ENCODE results near the gene ASTN2. TPM values are rescaled to one million over a fixed set of nuclear protein-coding genes. Genes with fewer than 3 reads are reported as not detected.

ASTN2 gene
- total and polyA plus RNA-seq, 2 experiments from 2014 or later, result 5.8 to 7.5 TPM

GRCh38 chr9:117125531-117125930 lies 289.3 kb downstream of the ASTN2 start:
- H3K79me2 ChIP-seq (ENCODE audit: insufficient read depth), result no peaks in the 10 kb centered on the region
- no peaks in the 10 kb centered on the region for H3K9me3 ChIP-seq (ENCODE audit: low read depth)
- no peaks in the 10 kb centered on the region for H3K27me3 ChIP-seq (replicated peaks; ENCODE audit: insufficient read depth)
- no peak for DNase-seq
- no peak overlapping the region for H2AFZ ChIP-seq
- no peak overlapping the region for H3K27ac ChIP-seq
- H3K9ac ChIP-seq, result no peak overlapping the region
- in situ Hi-C loops (cut with MboI), result no loop called here
- 2 to 7% methylated on average over 6 of the region's 6 CpGs for WGBS, 2 experiments (ENCODE audit: low coverage in 1 of 2, low lambda C conversion rate in 2 of 2, missing lambda C conversion rate in 2 of 2)
- no peaks in the 10 kb centered on the region for H3K9me2 ChIP-seq (ENCODE audit: insufficient read depth)
- no peaks in the 10 kb centered on the region for H4K20me1 ChIP-seq (ENCODE audit: insufficient read depth)
- TF ChIP-seq EZH2 (IDR thresholded peaks at IDR 0.05; ENCODE audit: insufficient read depth, poor library complexity, severe bottlenecking) (no peak), EZH2phosphoT487 (IDR thresholded peaks at IDR 0.05; ENCODE audit: insufficient read depth, low read depth) (no peak)
- no peak overlapping the region for H3K4me2 ChIP-seq (ENCODE audit: unreplicated experiment)
- no peak overlapping the region for H3K4me3 ChIP-seq
- H3K36me3 ChIP-seq (ENCODE audit: low read depth), result no peaks in the 10 kb centered on the region
- no peaks in the 10 kb centered on the region for H3F3A ChIP-seq (ENCODE audit: insufficient read depth)
- no peaks in the 10 kb centered on the region for H3K4me1 ChIP-seq (ENCODE audit: insufficient read depth)

GRCh38 chr9:117123729-117124128 lies 291.1 kb downstream of the ASTN2 start:
- H3K79me2 ChIP-seq (ENCODE audit: insufficient read depth), result no peaks in the 10 kb centered on the region
- H3K9me3 ChIP-seq (ENCODE audit: low read depth), result no peaks in the 10 kb centered on the region
- no peaks in the 10 kb centered on the region for H3F3A ChIP-seq (ENCODE audit: insufficient read depth)
- no peak overlapping the region for H3K4me3 ChIP-seq
- H3K4me1 ChIP-seq (ENCODE audit: insufficient read depth), result no peaks in the 10 kb centered on the region
- no peaks in the 10 kb centered on the region for H3K9me2 ChIP-seq (ENCODE audit: insufficient read depth)
- H3K36me3 ChIP-seq (ENCODE audit: low read depth), result no peaks in the 10 kb centered on the region
- no peak overlapping the region for H3K9ac ChIP-seq
- in situ Hi-C loops (cut with MboI), result no loop called here
- no peaks in the 10 kb centered on the region for H3K27me3 ChIP-seq (replicated peaks; ENCODE audit: insufficient read depth)
- DNase-seq, result no peak
- H4K20me1 ChIP-seq (ENCODE audit: insufficient read depth), result no peaks in the 10 kb centered on the region
- no peak overlapping the region for H3K27ac ChIP-seq
- no peak overlapping the region for H3K4me2 ChIP-seq (ENCODE audit: unreplicated experiment)
- no peak overlapping the region for H2AFZ ChIP-seq
- 42 to 46% methylated on average over 7 of the region's 7 CpGs for WGBS, 2 experiments (ENCODE audit: low coverage in 1 of 2, low lambda C conversion rate in 2 of 2, missing lambda C conversion rate in 2 of 2)
- no peak for TF ChIP-seq EZH2 (IDR thresholded peaks at IDR 0.05; ENCODE audit: insufficient read depth, poor library complexity, severe bottlenecking)
- no peak for TF ChIP-seq EZH2phosphoT487 (IDR thresholded peaks at IDR 0.05; ENCODE audit: insufficient read depth, low read depth)

- no peak for TF ChIP-seq EZH2 (IDR thresholded peaks at IDR 0.05; ENCODE audit: insufficient read depth, poor library complexity, severe bottlenecking)
- TF ChIP-seq EZH2phosphoT487 (IDR thresholded peaks at IDR 0.05; ENCODE audit: insufficient read depth, low read depth), result no peak
- WGBS, 2 experiments (ENCODE audit: low coverage in 1 of 2, low lambda C conversion rate in 2 of 2, missing lambda C conversion rate in 2 of 2), result 8 to 10% methylated on average over 3 of the region's 3 CpGs
Observed at GRCh38 chr9:117122953-117123352, 291.9 kb downstream of the ASTN2 start.

GRCh38 chr9:117122102-117122501 lies 292.8 kb downstream of the ASTN2 start:
- Histone ChIP-seq H3K36me3 (ENCODE audit: low read depth) (no peaks in the 10 kb centered on the region), H3K9me3 (ENCODE audit: low read depth) (no peaks in the 10 kb centered on the region), H3K4me3 (no peak overlapping the region), H4K20me1 (ENCODE audit: insufficient read depth) (no peaks in the 10 kb centered on the region), H3F3A (ENCODE audit: insufficient read depth) (no peaks in the 10 kb centered on the region), H3K27ac (no peak overlapping the region), H3K4me2 (ENCODE audit: unreplicated experiment) (no peak overlapping the region), H2AFZ (no peak overlapping the region), H3K9ac (no peak overlapping the region), H3K79me2 (ENCODE audit: insufficient read depth) (no peaks in the 10 kb centered on the region), H3K27me3 (replicated peaks; ENCODE audit: insufficient read depth) (no peaks in the 10 kb centered on the region), H3K9me2 (ENCODE audit: insufficient read depth) (no peaks in the 10 kb centered on the region), H3K4me1 (ENCODE audit: insufficient read depth) (no peaks in the 10 kb centered on the region)
- in situ Hi-C loops (cut with MboI), result no loop called here
- TF ChIP-seq EZH2phosphoT487 (IDR thresholded peaks at IDR 0.05; ENCODE audit: insufficient read depth, low read depth) (no peak), EZH2 (IDR thresholded peaks at IDR 0.05; ENCODE audit: insufficient read depth, poor library complexity, severe bottlenecking) (no peak)
- DNase-seq, result no peak
- 0 to 24% methylated on average over 1 of the region's 1 CpG for WGBS, 2 experiments (ENCODE audit: low coverage in 1 of 2, low lambda C conversion rate in 2 of 2, missing lambda C conversion rate in 2 of 2)

More at GRCh38 chr9:117122953-117123352, 291.9 kb downstream of the ASTN2 start:
- Histone ChIP-seq H3K9ac (no peak overlapping the region), H3K4me3 (no peak overlapping the region), H3K79me2 (ENCODE audit: insufficient read depth) (no peaks in the 10 kb centered on the region), H3K9me3 (ENCODE audit: low read depth) (no peaks in the 10 kb centered on the region), H4K20me1 (ENCODE audit: insufficient read depth) (no peaks in the 10 kb centered on the region), H3K4me2 (ENCODE audit: unreplicated experiment) (no peak overlapping the region), H3K27me3 (replicated peaks; ENCODE audit: insufficient read depth) (no peaks in the 10 kb centered on the region), H3K4me1 (ENCODE audit: insufficient read depth) (no peaks in the 10 kb centered on the region), H3K27ac (no peak overlapping the region), H2AFZ (no peak overlapping the region), H3K9me2 (ENCODE audit: insufficient read depth) (no peaks in the 10 kb centered on the region), H3K36me3 (ENCODE audit: low read depth) (no peaks in the 10 kb centered on the region), H3F3A (ENCODE audit: insufficient read depth) (no peaks in the 10 kb centered on the region)
- DNase-seq, result no peak
- in situ Hi-C loops (cut with MboI), result no loop called here

- H3K36me3 ChIP-seq (ENCODE audit: low read depth), result no peaks in the 10 kb centered on the region
- no peak overlapping the region for H2AFZ ChIP-seq
- no peaks in the 10 kb centered on the region for H3K27me3 ChIP-seq (replicated peaks; ENCODE audit: insufficient read depth)
- no peak overlapping the region for H3K4me3 ChIP-seq
- H3F3A ChIP-seq (ENCODE audit: insufficient read depth), result no peaks in the 10 kb centered on the region
- H3K9ac ChIP-seq, result no peak overlapping the region
- 32 to 40% methylated on average over 2 of the region's 2 CpGs for WGBS, 2 experiments (ENCODE audit: low coverage in 1 of 2, low lambda C conversion rate in 2 of 2, missing lambda C conversion rate in 2 of 2)
- no peak overlapping the region for H3K27ac ChIP-seq
- no peaks in the 10 kb centered on the region for H3K4me1 ChIP-seq (ENCODE audit: insufficient read depth)
- H3K9me2 ChIP-seq (ENCODE audit: insufficient read depth), result no peaks in the 10 kb centered on the region
- DNase-seq, result no peak
- H3K4me2 ChIP-seq (ENCODE audit: unreplicated experiment), result no peak overlapping the region
- H4K20me1 ChIP-seq (ENCODE audit: insufficient read depth), result no peaks in the 10 kb centered on the region
- TF ChIP-seq EZH2 (IDR thresholded peaks at IDR 0.05; ENCODE audit: insufficient read depth, poor library complexity, severe bottlenecking) (no peak), EZH2phosphoT487 (IDR thresholded peaks at IDR 0.05; ENCODE audit: insufficient read depth, low read depth) (no peak)
- H3K9me3 ChIP-seq (ENCODE audit: low read depth), result no peaks in the 10 kb centered on the region
- in situ Hi-C loops (cut with MboI), result no loop called here
- H3K79me2 ChIP-seq (ENCODE audit: insufficient read depth), result no peaks in the 10 kb centered on the region
Observed at GRCh38 chr9:117121316-117121715, 293.5 kb downstream of the ASTN2 start.

All from GM23248 (cell line).